ENCODE measurements around the gene CPM.
A peak's percentile ranks its signal among the peaks of the same experiment; 100 is the strongest.

The CPM gene

DNA sequence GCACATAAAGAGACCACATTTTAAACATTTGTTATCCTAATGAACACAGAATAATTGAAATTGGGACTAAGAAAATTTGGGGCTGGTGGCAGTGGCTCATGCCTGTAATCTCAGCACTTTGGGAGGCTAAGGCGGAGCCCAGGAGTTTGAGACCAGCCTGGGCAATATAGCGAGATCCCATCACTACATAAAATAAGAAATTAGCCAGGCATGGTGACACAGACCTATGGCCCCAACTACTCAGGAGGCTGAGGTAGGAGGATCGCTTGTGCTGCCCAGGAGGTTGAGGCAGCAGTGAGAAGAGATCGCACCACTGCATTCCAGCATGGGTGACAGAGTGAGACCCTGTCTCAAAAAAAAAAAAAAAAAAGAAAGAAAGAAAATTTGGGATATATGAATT, 59.7 kb downstream of the CPM start:
- DNase-seq = no peak

GRCh38 chr12:68871921-68872320, 61.0 kb downstream of the CPM start:
- no peak for DNase-seq

- no peak for DNase-seq
Observed at GRCh38 chr12:68871396-68871795, 61.6 kb downstream of the CPM start.

DNA sequence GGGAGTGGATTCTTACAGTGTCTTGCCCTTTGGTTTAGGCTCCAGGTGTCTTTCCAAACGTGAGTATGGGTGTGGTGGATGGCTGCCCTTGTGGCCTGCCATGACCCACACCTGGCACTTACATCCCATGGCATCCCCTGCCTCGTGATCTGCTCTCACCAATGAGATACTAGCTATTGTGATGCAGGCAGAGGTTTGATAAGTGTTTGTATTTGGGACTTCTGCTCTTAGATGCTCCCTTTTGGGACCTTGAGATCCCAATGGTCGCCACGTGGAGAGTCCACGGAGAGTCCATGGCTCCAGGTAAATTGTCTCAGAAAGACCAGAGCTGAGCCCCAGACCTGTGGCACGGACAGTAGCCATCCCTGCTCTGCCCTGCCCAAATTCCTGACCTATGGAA, 62.5 kb downstream of the CPM start:
- no peak for DNase-seq

GRCh38 chr12:68870011-68870410, 63.0 kb downstream of the CPM start:
- no peak for DNase-seq

GRCh38 chr12:68868043-68868790, 64.8 kb downstream of the CPM start:
- DNase-seq = no peak

DNA sequence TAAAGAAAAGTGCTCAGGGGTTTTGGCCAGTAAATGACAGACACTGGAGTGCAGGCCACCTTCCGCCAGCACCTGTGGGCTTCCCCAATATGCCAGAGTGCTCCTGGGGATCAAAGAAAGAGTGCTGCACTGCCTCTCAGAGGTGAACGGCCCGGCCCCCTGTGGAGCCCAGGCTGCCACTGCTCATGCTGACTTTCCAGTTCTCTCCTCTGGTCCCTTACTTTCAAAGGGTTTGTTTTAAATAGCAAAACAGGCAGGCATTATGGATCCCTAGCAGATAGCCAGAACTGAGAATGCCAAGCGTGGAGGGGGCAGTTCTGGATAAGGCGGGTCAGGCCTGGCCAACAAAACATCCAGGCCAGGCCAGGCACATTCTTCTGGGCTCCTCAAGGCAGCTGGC, 65.4 kb downstream of the CPM start:
- no peak for DNase-seq

DNA sequence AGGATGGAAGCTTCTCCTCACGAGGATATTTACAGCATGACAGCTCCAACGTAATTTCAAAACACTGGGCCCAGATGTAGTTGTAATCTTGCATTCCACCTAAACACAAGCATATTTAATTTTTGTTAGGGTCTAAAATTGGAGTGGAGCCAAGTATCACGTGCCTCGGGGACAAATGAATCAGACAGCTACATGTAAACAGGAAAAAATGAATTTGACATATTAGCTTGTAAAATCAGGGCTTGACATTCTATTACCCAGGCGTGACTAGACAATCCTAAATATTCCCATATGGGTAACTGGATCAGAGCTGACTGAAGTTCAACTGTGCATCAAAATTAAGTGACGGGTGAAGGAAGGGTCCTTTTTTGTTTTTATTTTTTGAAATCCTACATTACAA, 66.0 kb downstream of the CPM start:
- DNase-seq = no peak

- no peak for DNase-seq
Observed at GRCh38 chr12:68865399-68866164, 67.4 kb downstream of the CPM start.

- DNase-seq = no peak
Observed at GRCh38 chr12:68864604-68865003, 68.4 kb downstream of the CPM start.

DNA sequence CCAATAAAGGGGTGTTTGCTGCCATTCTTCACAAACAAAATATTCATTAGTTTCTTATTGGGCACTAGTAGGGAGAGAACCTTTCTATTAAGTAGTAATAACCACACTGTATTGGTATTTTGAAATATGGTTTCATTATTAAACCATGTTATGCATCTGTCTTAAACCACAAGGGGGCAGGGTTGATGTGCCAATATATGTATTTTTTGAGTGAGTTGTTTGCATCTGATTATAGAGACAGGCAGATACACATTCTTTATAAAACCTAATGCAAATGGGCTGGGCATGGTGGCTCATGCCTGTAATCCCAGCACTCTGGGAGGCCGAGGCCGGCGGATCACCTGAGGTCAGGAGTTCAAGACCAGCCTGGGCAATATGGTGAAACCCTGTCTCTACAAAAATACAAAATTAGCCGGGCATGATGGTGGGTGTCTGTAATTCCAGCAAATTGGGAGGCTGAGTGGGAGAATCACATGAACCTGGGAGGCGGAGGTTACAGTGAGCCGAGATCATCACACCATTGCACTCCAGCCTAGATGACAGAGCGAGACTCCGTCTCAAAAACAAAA, 69.0 kb downstream of the CPM start:
- DNase-seq = peak; percentile 44

DNA sequence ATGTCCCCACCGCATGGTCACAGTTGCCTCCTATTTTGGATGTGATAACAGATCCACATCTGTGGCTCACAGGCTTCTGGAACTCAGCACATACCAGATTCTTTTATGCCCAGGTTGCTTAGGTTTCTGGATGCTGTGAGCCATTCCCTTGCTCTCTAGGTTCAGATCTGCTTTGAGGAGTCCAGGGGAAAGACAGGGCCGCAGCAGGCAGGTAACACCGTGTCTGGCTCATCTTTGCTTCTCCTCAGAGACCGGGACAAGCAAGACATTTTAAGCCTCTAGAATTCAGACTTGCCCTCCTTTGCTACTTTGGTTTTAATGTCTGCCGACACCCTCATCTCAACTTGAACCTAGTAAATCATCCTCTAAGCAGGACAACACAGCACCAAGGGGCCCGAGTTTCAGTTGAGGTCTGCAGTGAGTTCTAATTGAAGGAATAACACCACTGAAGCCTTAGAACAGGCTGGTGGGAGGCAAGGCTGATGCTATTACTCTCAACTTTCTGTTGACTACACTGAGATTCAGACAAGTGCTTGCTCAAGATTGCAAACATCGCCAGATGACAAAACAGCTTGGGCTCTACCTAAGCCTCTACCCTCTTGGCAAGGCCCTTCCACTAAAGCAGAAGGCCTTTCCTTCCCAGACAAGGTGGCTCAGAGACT, 69.7 kb downstream of the CPM start:
- DNase-seq = no peak

GRCh38 chr12:68861890-68862289, 71.1 kb downstream of the CPM start:
- DNase-seq = no peak

DNA sequence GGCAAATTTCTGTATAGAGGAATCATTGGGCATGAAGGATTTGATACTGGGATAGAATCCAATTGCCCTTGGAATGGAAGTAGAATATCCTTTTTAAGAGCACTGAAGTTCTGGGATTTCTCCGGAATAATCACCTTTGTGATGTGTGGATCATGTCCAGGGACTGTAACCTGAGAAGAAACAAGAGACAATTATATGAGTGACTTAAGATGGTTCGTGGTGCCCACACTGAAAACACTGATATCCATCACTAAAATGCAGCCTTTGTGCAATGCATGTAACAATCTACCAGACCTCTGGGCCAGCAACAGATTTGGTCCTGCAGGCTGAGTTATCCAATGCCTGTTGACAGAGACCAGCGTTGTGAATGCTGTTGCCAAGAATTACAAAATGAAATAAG, 76.5 kb downstream of the CPM start:
- DNase-seq = no peak

- no peak for DNase-seq
Observed at GRCh38 chr12:68855771-68856170, 77.2 kb downstream of the CPM start.

- no peak for DNase-seq
Observed at GRCh38 chr12:68855111-68855510, 77.9 kb downstream of the CPM start.

GRCh38 chr12:68854554-68854953, 78.4 kb downstream of the CPM start:
- no peak for DNase-seq

DNA sequence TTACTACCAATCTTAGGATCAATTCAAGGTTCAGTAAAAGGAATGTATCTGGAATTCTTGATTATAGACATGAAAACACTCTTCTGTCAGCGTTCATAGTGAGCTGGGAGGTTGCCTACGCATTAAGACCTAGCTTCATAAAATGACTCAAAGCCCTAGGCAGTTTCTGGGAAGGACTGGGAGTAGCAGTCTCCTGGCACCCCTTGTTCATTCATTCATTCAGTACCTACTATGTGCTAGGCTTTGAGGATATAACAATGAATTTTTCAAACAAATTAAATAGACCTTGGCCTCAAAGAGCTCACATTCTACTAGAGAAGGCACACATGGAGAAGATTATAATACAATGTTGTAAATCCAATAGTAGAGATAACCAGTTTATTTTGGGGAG, 78.9 kb downstream of the CPM start:
- no peak for DNase-seq

- DNase-seq = no peak
Observed at GRCh38 chr12:68853396-68854077, 79.4 kb downstream of the CPM start.

GRCh38 chr12:68851592-68852306, 81.2 kb downstream of the CPM start:
- DNase-seq = no peak

DNA sequence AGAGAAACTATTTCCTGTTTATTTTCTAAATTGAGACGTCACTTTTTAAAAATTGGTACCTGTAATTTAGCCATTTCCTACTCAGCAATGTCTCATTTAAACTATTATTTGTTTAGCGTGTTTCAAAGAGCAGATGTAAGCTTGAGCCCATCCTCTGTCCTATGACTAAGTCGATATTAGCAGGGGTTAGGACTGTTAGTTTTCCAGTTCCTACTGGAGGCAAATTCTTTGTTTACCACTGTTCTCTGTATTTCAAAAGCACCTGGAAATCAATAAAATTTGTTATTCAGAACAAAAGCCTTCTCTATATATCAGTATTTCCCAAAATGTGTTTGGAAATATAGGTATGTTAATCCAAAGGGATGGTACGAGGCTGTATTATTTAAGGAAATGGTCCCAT, 82.6 kb downstream of the CPM start:
- no peak for DNase-seq

- no peak for DNase-seq
Observed at GRCh38 chr12:68846811-68847210, 86.2 kb downstream of the CPM start.
